Lung (tissue), 12 donors: ENCODE data around the gene BAD. TPM values are rescaled to one million over a fixed set of nuclear protein-coding genes. Genes with fewer than 3 reads are reported as not detected.

ENCODE experiments used
- ATAC-seq: fragments of 200-7000 bp; cut with Tn5 transposase; one replicate; pipeline ENCODE4 v1.9.1; 2020; ENCODE audit warnings: moderate number of reproducible peaks; ENCODE audit not compliant: insufficient read depth, low FRiP score
- DNase-seq, 3 donors: peaks; one replicate each; pipeline ENCODE4 v3.0.0-alpha.2; 2013 to 2017
- H3K27ac ChIP-seq, 2 donors: one replicate each; pipeline ENCODE4 v1.5.1; 2013; ENCODE audit warnings: mild to moderate bottlenecking in 2 of 2, moderate library complexity in 2 of 2, control low read depth in 1 of 2, inconsistent platforms in 1 of 2, low read depth in 1 of 2, low read length in 1 of 2
- H3K27me3 ChIP-seq, 3 donors: one replicate each; pipeline ENCODE4 v1.5.1; 2013; ENCODE audit warnings: low read length in 2 of 3; ENCODE audit not compliant: control insufficient read depth in 3 of 3, insufficient read depth in 3 of 3
- H3K36me3 ChIP-seq, 4 donors: one replicate each; pipeline ENCODE4 v1.5.1; 2013; ENCODE audit warnings: low read length in 4 of 4, mild to moderate bottlenecking in 1 of 4, moderate library complexity in 1 of 4; ENCODE audit not compliant: control insufficient read depth in 4 of 4, insufficient read depth in 4 of 4
- H3K4me1 ChIP-seq, 5 donors: one replicate each; pipeline ENCODE4 v1.5.1; 2013; ENCODE audit warnings: low read length in 5 of 5, mild to moderate bottlenecking in 2 of 5, moderate library complexity in 1 of 5; ENCODE audit not compliant: control insufficient read depth in 5 of 5, insufficient read depth in 5 of 5
- H3K4me3 ChIP-seq: one replicate; pipeline ENCODE4 v1.5.1; 2013; ENCODE audit warnings: mild to moderate bottlenecking, control low read depth, moderate library complexity
- H3K9ac ChIP-seq, 2 donors: one replicate each; pipeline ENCODE4 v1.5.1; 2013; ENCODE audit warnings: low read length in 2 of 2, control low read depth in 1 of 2; ENCODE audit not compliant: insufficient read depth in 1 of 2
- H3K9me3 ChIP-seq, 4 donors: one replicate each; pipeline ENCODE4 v1.5.1; 2013; ENCODE audit warnings: low read length in 3 of 4, mild to moderate bottlenecking in 1 of 4, moderate library complexity in 1 of 4; ENCODE audit not compliant: control insufficient read depth in 4 of 4, insufficient read depth in 3 of 4
- WGBS, 2 donors: extraction: QIAGEN DNeasy Blood & Tissue Kit; methylation state at CpG; one replicate each; pipeline ENCODE4 v1.1.7; 2013; 5-methylcytosine and 5-hydroxymethylcytosine counted together
- polyA plus RNA-seq, 2 donors: library from polyadenylated mRNA; stranded (reverse); fragments of 200-250 nt; gene quantifications; one replicate each; pipeline ENCODE4 v1.2.1, GENCODE V29; 2013
- total RNA-seq, 2 donors: library from RNA; depleted of rRNA in 1 of 2; stranded (reverse); fragments of >200 nt in 1 of 2; gene quantifications; one replicate each; pipeline ENCODE4 v1.2.1, GENCODE V29; 2014 to 2021
- TF ChIP-seq, protein P1 (sequence below): IDR thresholded peaks from 2 replicates; pipeline ENCODE4 v1.5.1; 2012; ENCODE audit warnings: mild to moderate bottlenecking; ENCODE audit errors: control extremely low read depth, extremely low read depth
- donor health status: control.
- donor health status: control.
- donor health status: Bipolar disorder and iron deficiency.
- donor health status: healthy.
- donor health status: DM: yes; HTN: yes; CAD: no.

The BAD gene
- total and polyA plus RNA-seq, 4 donors, result 69.5 to 127 (median 75.5) TPM

DNA sequence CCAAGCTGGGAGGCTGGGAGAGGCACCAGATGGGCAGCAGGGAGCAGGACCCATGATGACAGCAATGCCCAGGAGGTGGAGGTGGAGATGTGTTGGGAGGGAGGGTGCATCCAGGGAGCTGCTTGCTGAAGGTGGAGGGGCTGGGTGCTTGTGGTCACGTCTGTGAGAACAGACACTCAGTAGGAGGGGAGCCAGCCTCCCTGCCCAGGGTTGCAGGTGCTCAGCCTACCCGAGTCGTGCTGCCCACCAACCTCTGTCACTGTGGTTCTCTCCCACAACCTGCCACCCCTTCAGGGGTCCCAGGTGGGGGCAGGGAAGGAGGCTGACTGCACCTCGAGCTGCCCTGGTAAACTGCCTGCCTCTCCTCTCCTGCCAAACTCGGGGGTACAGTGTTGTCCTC lies 38.9 kb upstream of the BAD start:
- 63 to 66% methylated on average over 5 of the region's 5 CpGs for WGBS, 2 donors
- Histone ChIP-seq H3K9ac (no peak overlapping the region), H3K4me3 (no peak overlapping the region), H3K4me1 (peaks cover 0 to 15% (median 3%) of the 10 kb centered on the region in 5 donors), H3K27me3 (no peaks in the 10 kb centered on the region), H3K36me3 (peaks cover 0 to 19% (median 0%) of the 10 kb centered on the region in 4 donors), H3K9me3 (no peaks in the 10 kb centered on the region), H3K27ac (peak overlapping the region in 1 of 2 donors; percentile 85)
- ATAC-seq (no peak), DNase-seq (no peak)
- TF ChIP-seq, protein P1, sequence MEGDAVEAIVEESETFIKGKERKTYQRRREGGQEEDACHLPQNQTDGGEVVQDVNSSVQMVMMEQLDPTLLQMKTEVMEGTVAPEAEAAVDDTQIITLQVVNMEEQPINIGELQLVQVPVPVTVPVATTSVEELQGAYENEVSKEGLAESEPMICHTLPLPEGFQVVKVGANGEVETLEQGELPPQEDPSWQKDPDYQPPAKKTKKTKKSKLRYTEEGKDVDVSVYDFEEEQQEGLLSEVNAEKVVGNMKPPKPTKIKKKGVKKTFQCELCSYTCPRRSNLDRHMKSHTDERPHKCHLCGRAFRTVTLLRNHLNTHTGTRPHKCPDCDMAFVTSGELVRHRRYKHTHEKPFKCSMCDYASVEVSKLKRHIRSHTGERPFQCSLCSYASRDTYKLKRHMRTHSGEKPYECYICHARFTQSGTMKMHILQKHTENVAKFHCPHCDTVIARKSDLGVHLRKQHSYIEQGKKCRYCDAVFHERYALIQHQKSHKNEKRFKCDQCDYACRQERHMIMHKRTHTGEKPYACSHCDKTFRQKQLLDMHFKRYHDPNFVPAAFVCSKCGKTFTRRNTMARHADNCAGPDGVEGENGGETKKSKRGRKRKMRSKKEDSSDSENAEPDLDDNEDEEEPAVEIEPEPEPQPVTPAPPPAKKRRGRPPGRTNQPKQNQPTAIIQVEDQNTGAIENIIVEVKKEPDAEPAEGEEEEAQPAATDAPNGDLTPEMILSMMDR, result no peak

DNA sequence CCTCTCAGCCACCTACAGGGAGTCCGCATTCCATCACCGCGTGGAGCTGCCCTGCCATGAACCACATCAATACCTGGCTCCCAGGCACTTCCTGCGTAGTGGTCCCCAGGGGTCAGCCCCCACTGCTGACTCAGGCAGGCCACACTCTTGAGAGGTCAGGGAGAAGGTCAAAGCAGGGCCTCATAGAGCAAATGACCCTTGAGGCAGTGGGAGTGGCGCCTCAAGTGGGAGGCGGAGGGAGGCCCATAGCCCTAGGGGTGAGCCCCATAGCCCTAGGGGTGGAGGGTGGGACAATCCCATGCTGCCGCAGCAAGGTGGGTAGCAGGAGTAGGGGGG lies 38.4 kb upstream of the BAD start:
- ATAC-seq, result no peak
- Histone ChIP-seq H3K27ac (peak overlapping the region in 1 of 2 donors; percentile 85), H3K36me3 (peaks cover 0 to 19% (median 0%) of the 10 kb centered on the region in 4 donors), H3K27me3 (no peaks in the 10 kb centered on the region), H3K9ac (no peak overlapping the region), H3K4me3 (no peak overlapping the region), H3K9me3 (no peaks in the 10 kb centered on the region), H3K4me1 (peaks cover 0 to 15% (median 3%) of the 10 kb centered on the region in 5 donors)
- no peak for DNase-seq
- 73 to 84% methylated on average over 7 of the region's 7 CpGs for WGBS, 2 donors
- TF ChIP-seq, protein P1, result no peak

DNA sequence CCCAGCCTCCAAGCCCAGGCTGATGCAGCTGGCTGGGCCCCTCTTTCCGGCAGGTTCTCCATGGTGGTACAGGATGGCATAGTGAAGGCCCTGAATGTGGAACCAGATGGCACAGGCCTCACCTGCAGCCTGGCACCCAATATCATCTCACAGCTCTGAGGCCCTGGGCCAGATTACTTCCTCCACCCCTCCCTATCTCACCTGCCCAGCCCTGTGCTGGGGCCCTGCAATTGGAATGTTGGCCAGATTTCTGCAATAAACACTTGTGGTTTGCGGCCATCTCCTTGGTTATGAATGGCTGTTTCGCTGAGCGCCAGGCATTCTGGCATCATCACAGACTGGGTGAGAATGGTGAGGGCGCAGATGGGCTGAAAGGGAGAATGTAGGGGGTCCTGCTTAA lies 37.1 kb upstream of the BAD start:
- Histone ChIP-seq H3K27me3 (no peaks in the 10 kb centered on the region), H3K9ac (no peak overlapping the region), H3K27ac (peak overlapping the region in 1 of 2 donors; percentile 80), H3K9me3 (no peaks in the 10 kb centered on the region), H3K4me1 (peaks cover 0 to 15% (median 3%) of the 10 kb centered on the region in 5 donors), H3K4me3 (no peak overlapping the region), H3K36me3 (peaks cover 0 to 19% (median 0%) of the 10 kb centered on the region in 4 donors)
- TF ChIP-seq, protein P1, result no peak
- peak in 2 of 3 donors; percentile 32 to 59 for DNase-seq
- no peak for ATAC-seq
- 78 to 92% methylated on average over 5 of the region's 5 CpGs for WGBS, 2 donors

DNA sequence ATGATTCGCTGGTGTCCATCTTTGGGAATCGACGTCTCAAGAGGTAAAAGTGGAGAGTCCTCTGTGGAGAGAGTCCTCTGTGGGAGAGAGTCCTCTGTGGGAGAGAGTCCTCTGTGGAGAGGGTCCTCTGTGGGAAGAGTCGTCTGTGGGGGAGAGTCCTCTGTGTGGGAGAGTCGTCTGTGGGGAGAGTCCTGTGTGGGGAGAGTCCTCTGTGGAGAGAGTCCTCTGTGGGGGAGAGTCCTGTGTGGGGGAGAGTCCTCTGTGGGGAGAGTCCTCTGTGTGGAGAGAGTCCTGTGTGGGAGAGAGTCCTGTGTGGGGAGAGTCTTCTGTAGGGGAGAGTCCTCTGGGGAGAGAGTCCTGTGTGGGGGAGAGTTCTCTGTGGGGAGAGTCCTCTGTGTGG lies 36.6 kb upstream of the BAD start:
- peaks cover 0 to 21% (median under 1%) of the 10 kb centered on the region in 4 donors for H3K36me3 ChIP-seq
- TF ChIP-seq, protein P1, result no peak
- H3K4me1 ChIP-seq, result peaks cover 0 to 16% (median 3%) of the 10 kb centered on the region in 5 donors
- WGBS, 2 donors, result 71 to 92% methylated on average over 5 of the region's 5 CpGs
- no peak overlapping the region for H3K4me3 ChIP-seq
- ATAC-seq (no peak), DNase-seq (no peak)
- H3K27ac ChIP-seq, result peak overlapping the region in 1 of 2 donors; percentile 80
- no peaks in the 10 kb centered on the region for H3K27me3 ChIP-seq
- H3K9ac ChIP-seq, result no peak overlapping the region
- no peaks in the 10 kb centered on the region for H3K9me3 ChIP-seq
